Peyer's patch (tissue), 4 donors: Measurements from ENCODE around the gene ANKRD17. TPM values are rescaled to one million over a fixed set of nuclear protein-coding genes. Genes with fewer than 3 reads are reported as not detected.

Experiments
- DNase-seq, 3 donors: peaks; one replicate each; pipeline ENCODE4 v3.0.0-alpha.2; 2017 to 2019
- H3K27ac ChIP-seq, 4 donors: fragments of 200-600 bp; sonication (generic); one replicate each; pipeline ENCODE4 v1.5.1; 2016 to 2019
- H3K27me3 ChIP-seq, 2 donors: fragments of 200-600 bp; sonication (generic); one replicate each; pipeline ENCODE4 v1.5.1; 2019
- H3K36me3 ChIP-seq, 3 donors: fragments of 200-600 bp; sonication (generic); one replicate each; pipeline ENCODE4 v1.5.1; 2016 to 2019
- H3K4me1 ChIP-seq, 4 donors: fragments of 200-600 bp; sonication (generic); one replicate each; pipeline ENCODE4 v1.5.1; 2016 to 2019
- H3K4me3 ChIP-seq, 4 donors: fragments of 200-600 bp; sonication (generic); 1 replicate in 3 of 4; 2 replicates in 1 of 4; pipeline ENCODE4 v1.5.1; 2016 to 2019; ENCODE audit warnings: mild to moderate bottlenecking in 1 of 4
- H3K9me3 ChIP-seq, 4 donors: fragments of 200-600 bp; sonication (generic); one replicate each; pipeline ENCODE4 v1.5.1; 2016 to 2019; ENCODE audit warnings: mild to moderate bottlenecking in 1 of 4
- POLR2A ChIP-seq, 2 donors: fragments of 450-650 bp; IDR thresholded peaks; one replicate each; pipeline ENCODE4 v1.5.1; 2017; ENCODE audit warnings: antibody characterized with exemption in 2 of 2, mild to moderate bottlenecking in 2 of 2, moderate library complexity in 2 of 2
- total RNA-seq, 4 donors: library from RNA; depleted of rRNA; stranded (reverse); fragments of >200 nt; gene quantifications; one replicate each; pipeline ENCODE4 v1.1.0, GENCODE V29; 2016
- TF ChIP-seq, protein P1 (sequence below), 6 experiments: fragments of 450-650 bp in 4 of 6; fragments of 200-600 bp in 2 of 6; sonication (generic) in 1 of 6; IDR thresholded peaks; one replicate each; pipeline ENCODE4 v1.5.1; 2017 to 2019; ENCODE audit warnings: antibody characterized with exemption in 6 of 6, mild to moderate bottlenecking in 3 of 6, moderate library complexity in 1 of 6

The ANKRD17 gene
- total RNA-seq, 4 donors from 2014 or later: 61.7 to 92.0 (median 81.0) TPM

DNA sequence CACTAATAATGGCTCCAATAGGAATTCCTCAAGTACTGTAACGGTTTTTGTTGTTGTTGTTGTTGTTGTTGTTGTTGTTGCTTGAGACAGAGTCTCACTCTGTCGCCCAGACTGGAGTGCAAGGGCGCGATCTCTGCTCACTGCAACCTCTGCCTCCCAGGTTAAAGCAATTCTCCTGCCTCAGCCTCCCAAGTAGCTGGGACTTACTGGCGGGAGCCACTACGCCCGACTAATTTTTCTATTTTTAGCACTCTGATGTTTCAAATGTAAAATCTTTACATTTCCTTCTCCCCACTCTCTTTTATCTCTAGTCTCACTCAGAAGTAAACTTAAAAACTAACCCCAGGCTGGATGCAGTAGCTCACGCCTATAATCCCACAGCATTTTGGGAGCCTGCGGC, 8.0 kb downstream of the ANKRD17 start:
- no peak overlapping the region for H3K27ac ChIP-seq
- peaks cover 0 to 30% (median 2%) of the 10 kb centered on the region in 4 donors for H3K4me1 ChIP-seq
- no peak overlapping the region for H3K4me3 ChIP-seq
- H3K36me3 ChIP-seq: peaks cover 0 to 3% (median 0%) of the 10 kb centered on the region in 3 donors
- no peaks in the 10 kb centered on the region for H3K27me3 ChIP-seq
- H3K9me3 ChIP-seq: no peaks in the 10 kb centered on the region
- DNase-seq: no peak
- TF ChIP-seq POLR2A (IDR thresholded peaks at IDR 0.05): no peak
- TF ChIP-seq, protein P1, sequence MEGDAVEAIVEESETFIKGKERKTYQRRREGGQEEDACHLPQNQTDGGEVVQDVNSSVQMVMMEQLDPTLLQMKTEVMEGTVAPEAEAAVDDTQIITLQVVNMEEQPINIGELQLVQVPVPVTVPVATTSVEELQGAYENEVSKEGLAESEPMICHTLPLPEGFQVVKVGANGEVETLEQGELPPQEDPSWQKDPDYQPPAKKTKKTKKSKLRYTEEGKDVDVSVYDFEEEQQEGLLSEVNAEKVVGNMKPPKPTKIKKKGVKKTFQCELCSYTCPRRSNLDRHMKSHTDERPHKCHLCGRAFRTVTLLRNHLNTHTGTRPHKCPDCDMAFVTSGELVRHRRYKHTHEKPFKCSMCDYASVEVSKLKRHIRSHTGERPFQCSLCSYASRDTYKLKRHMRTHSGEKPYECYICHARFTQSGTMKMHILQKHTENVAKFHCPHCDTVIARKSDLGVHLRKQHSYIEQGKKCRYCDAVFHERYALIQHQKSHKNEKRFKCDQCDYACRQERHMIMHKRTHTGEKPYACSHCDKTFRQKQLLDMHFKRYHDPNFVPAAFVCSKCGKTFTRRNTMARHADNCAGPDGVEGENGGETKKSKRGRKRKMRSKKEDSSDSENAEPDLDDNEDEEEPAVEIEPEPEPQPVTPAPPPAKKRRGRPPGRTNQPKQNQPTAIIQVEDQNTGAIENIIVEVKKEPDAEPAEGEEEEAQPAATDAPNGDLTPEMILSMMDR (IDR thresholded peaks at IDR 0.05): no peak

DNA sequence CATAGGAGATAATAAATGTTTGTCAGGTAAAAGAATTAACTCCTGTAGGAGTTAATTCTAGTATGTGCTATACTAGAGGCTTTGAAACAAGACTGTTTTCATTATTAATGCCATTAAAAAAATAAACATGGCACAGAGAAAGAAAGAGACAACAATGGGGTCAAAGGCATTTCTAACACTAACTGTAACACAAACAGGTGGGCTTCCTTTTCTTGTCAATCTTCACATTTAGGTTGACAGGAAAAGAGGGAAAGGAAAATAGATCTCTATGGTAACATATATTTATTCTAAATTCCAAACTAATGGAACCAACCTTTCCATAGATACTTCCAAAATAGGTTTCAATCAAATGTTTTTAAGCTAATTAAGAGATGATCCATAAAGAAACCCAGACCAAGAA, 9.8 kb downstream of the ANKRD17 start:
- Histone ChIP-seq H3K27ac (no peak overlapping the region), H3K4me3 (no peak overlapping the region), H3K36me3 (peaks cover 0 to 3% (median 0%) of the 10 kb centered on the region in 3 donors), H3K9me3 (no peaks in the 10 kb centered on the region), H3K27me3 (no peaks in the 10 kb centered on the region), H3K4me1 (peaks cover 0 to 17% (median 2%) of the 10 kb centered on the region in 4 donors)
- no peak for DNase-seq
- TF ChIP-seq, protein P1 (IDR thresholded peaks at IDR 0.05): no peak
- TF ChIP-seq POLR2A (IDR thresholded peaks at IDR 0.05): no peak

DNA sequence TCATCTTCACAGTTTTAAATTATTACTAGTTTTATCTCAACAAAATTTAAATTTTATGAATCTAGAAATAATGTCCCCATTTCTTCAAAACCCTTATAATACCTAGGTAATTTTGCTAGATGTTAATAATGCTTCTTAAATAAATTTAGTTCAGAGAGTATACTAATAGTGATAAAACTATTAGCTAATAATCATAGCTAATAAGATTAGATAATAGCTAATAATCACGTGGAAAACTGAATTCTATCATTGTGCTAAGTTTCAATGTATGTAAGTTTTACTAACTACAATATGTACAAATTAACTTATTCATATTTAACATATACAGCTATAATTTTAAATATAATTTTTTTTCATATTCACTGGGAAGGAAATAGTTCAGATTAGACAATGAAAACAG, 10.2 kb downstream of the ANKRD17 start:
- H3K36me3 ChIP-seq: peaks cover 0 to 3% (median 0%) of the 10 kb centered on the region in 3 donors
- H3K27me3 ChIP-seq: no peaks in the 10 kb centered on the region
- H3K27ac ChIP-seq: no peak overlapping the region
- H3K4me3 ChIP-seq: no peak overlapping the region
- H3K4me1 ChIP-seq: peaks cover 0 to 13% (median 2%) of the 10 kb centered on the region in 4 donors
- no peaks in the 10 kb centered on the region for H3K9me3 ChIP-seq
- DNase-seq: no peak
- no peak for TF ChIP-seq POLR2A (IDR thresholded peaks at IDR 0.05)
- TF ChIP-seq, protein P1 (IDR thresholded peaks at IDR 0.05): no peak

DNA sequence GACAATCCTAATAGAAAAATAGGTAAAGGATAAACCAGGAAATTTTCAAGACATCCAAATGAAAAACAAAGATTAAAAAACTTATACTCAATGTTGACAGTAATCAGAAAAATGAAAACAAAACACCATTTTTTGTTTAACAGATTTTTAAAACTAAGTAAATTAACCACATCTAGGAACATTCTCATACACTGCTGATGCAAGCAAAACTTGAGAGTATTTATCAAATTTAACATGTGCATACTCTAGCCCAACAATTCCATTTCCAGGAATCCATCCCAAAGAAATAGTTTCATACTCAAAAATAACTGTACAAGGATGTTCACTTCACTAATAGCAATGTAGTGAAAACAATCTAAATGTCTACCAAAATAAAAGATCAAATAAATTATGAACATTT, 11.5 kb downstream of the ANKRD17 start:
- Histone ChIP-seq H3K4me3 (no peak overlapping the region), H3K36me3 (peaks cover 0 to 3% (median 0%) of the 10 kb centered on the region in 3 donors), H3K27ac (no peak overlapping the region), H3K9me3 (no peaks in the 10 kb centered on the region), H3K4me1 (peaks cover 0 to 9% (median 2%) of the 10 kb centered on the region in 4 donors), H3K27me3 (no peaks in the 10 kb centered on the region)
- no peak for DNase-seq
- no peak for TF ChIP-seq POLR2A (IDR thresholded peaks at IDR 0.05)
- TF ChIP-seq, protein P1 (IDR thresholded peaks at IDR 0.05): no peak

DNA sequence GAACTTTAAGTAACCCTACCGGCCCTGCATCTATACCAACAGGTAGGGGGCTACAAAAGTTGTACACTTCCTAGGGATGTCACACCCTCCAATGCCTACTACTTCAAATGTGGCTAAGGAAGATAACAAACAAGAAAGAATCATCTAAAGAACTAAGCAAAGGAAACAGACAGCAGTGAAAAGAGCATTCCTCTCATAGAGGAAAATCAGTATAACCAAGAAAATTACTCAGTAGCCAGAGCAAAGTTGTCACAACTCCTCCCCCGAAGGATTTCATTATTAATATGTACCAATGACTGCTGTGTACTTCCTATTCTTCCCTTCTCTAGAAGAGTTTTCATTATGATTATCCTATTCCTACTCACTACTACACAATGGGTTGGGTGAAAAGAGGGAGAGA, 12.6 kb downstream of the ANKRD17 start:
- H3K36me3 ChIP-seq: peaks cover 0 to 3% (median 0%) of the 10 kb centered on the region in 3 donors
- H3K4me1 ChIP-seq: peaks cover 0 to 9% (median 2%) of the 10 kb centered on the region in 4 donors
- DNase-seq: no peak
- H3K9me3 ChIP-seq: no peaks in the 10 kb centered on the region
- no peaks in the 10 kb centered on the region for H3K27me3 ChIP-seq
- TF ChIP-seq, protein P1 (IDR thresholded peaks at IDR 0.05): no peak
- TF ChIP-seq POLR2A (IDR thresholded peaks at IDR 0.05): no peak
- H3K4me3 ChIP-seq: no peak overlapping the region
- H3K27ac ChIP-seq: no peak overlapping the region
